ENCODE measurements around the gene MYH6.

GRCh38 chr14:23365036-23365731 is 42.9 kb downstream of the MYH6 start, which contains the start of gene EFS:
- TF ChIP-seq CTCF (IDR thresholded peaks at IDR 0.05; ENCODE audit: insufficient read depth, low read length) = no peak
- TF ChIP-seq POLR2AphosphoS5 (IDR thresholded peaks at IDR 0.05; ENCODE audit: low read depth) = no peak

All from HL-60 (cell line).